GM19043 (cell line): ENCODE measurements around the gene PEMT.
"Not testable (repeated sequence)": the region's sequence is repeated elsewhere in the genome, so short reads cannot be mapped to it uniquely, and the experiment has no call there.

Source experiments
- ATAC-seq: cut with Tn5 transposase; IDR thresholded peaks from one replicate; pipeline ENCODE4 v1.9.1; 2021; ENCODE audit warnings: low read depth; ENCODE audit not compliant: unreplicated experiment

Gene PEMT, protein sequence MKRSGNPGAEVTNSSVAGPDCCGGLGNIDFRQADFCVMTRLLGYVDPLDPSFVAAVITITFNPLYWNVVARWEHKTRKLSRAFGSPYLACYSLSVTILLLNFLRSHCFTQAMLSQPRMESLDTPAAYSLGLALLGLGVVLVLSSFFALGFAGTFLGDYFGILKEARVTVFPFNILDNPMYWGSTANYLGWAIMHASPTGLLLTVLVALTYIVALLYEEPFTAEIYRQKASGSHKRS

GRCh38 chr17:17591355-17592298 is at the start of gene PEMT:
Gene PEMT, minus strand, starts transcription at chr17:17591708. Its CDS starts 82 bp downstream, at chr17:17591626.
- ATAC-seq, result peak; percentile 94

DNA sequence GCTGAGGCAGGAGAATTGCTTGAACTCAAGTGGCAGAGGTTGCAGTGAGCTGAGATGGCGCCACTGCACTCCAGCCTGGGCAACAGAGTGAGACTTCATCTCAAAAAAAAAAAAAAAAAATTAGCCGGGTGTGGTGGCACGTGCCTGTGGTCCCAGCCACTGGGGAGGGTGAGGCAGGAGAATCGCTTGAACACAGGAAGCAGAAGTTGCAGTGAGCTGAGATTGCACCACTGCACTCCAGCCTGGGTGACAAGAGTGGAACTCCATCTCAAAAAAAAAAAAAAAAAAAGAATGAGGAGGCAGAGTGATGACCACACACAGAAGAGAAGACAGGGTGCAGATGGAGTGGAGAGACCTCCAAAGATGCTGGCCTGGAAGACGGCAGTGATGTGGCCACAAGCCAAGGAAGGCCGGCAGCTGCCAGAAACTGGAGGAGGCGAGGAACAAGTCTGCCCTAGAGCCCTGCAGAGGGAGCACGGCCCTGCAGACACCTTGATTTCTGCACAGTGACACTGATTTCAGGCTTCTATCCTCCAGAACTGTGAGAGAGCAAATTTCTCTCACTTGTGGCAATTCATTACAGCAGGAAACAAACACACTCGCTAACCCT is 48.3 kb upstream of the PEMT start:
- ATAC-seq, result not testable (repeated sequence)

DNA sequence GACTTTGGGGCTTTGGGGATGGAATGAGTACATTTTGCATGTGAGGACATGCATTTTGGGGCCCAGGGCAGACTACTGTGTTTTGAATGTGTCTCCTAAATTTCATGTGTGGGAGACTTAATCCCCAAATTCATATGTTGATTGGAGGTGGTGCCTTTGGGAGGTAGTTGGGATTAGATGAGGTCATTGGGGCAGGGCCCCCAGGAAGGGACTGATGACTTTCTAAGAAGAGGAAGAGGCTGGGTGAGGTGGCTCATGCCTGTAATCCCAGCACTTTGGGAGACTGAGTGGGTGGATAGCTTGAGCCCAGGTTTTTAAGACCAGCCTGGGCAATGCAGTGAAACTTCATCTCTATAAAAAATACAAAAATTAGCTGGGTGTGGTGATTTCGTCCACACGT is 47.0 kb upstream of the PEMT start:
- no peak for ATAC-seq

- no peak for ATAC-seq
These were observed 44.9 kb upstream of the PEMT start for GRCh38 chr17:17636272-17636885.

DNA sequence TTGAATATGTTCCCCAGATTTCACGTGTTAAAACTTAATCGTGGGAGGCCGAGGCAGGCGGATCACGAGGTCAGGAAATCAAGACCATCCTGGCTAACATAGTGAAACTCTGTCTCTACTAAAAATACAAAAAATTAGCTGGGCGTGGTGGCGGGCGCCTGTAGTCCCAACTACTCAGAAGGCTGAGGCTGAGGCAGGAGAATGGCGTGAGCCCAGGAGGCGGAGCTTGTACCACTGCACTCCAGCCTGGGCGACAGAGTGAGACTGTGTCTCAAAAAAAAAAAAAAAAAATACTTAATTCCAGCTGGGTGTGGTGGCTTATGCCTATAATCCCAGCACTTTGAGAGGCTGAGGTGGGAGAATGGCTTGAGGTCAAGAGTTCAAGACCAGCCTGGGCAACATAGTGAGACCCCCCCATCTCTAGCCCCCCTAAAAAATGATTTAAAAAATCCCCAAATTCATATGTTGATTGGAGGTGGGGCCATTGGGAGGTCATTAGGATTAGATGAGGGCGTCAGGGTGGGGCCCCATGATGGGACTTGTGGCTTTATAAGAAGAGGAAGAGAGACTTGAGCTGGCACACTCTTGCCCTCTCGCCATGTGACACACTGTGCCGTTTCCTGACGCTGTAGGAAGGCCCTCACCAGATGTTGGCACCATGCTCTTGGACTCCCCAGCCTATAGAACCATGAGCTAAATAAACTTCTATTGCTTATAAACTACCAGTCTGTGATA is 44.2 kb upstream of the PEMT start:
- ATAC-seq, result not testable (repeated sequence)

GRCh38 chr17:17635126-17635525 is 43.6 kb upstream of the PEMT start:
- ATAC-seq, result no peak

GRCh38 chr17:17633310-17633709 is 41.8 kb upstream of the PEMT start:
- ATAC-seq, result no peak

DNA sequence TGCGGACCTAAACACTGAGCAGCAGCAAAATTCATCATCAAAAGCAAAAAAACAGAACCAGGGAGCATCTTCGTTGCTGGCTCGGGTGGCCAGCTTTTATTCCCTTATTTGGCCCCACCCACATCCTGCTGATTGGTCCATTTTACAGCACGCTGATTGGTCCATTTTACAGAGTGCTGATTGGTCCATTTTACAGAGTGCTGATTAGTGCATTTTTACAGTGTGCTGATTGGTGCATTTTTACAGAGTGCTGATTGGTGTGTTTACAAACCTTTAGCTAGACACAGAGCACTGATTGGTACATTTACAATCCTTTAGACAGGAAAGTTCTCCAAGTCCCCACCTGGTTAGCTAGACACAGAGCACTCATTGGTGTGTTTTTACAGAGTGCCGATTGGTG is 41.2 kb upstream of the PEMT start:
- ATAC-seq, result not testable (repeated sequence)

DNA sequence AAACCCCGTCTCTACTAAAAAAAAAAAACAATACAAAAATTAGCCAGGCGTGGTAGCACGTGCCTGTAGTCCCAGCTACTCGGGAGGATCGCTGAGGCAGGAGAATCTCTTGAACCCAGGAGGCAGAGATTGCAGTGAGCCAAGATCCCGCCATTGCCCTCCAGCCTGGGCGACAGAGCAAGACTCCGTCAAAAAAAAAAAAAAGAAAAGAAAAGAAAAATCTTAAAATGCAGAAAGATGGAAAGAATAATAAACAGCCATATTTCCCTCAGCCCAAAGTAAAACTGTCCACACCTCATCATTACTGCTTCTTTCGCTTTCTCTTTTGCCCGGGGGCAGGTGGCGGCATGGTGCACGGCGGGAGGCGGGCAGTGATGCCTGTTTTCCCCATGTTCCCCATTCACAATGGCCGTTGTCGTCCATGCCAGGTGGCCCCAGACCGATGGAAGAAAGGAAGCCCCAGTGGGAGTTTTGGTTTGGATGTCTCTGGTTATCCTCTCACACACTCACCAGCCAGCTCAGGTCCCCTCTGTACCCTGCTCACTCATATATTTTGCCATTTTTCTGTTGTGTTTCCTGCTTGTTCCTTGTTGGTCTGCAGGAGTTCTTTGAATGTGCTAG is 37.0 kb upstream of the PEMT start:
- ATAC-seq, result no peak

- ATAC-seq, result no peak
These were observed 35.3 kb upstream of the PEMT start for GRCh38 chr17:17626840-17627239.

- no peak for ATAC-seq
These were observed 34.8 kb upstream of the PEMT start for GRCh38 chr17:17626151-17626805.

DNA sequence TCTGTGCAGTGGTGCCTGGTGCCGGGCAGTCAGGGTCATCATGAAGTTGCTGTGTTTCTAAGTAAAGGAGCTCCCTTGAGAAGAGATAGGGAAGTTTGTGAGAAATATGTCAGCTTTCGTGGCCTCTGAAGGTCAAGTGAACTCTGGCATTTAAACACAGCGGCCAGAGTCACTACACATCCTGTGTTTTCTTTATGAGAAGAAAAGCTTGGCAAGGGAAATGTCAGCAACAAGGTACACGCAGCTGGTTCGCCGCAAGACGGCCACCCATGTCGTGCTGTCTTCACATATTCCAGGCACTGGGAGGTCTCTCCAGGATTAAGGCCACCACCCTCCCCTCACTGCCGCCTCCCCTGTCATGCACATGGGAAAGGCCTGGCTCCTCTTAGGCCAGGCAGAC is 33.2 kb upstream of the PEMT start:
- no peak for ATAC-seq

GRCh38 chr17:17623904-17624303 is 32.4 kb upstream of the PEMT start:
- ATAC-seq, result no peak

DNA sequence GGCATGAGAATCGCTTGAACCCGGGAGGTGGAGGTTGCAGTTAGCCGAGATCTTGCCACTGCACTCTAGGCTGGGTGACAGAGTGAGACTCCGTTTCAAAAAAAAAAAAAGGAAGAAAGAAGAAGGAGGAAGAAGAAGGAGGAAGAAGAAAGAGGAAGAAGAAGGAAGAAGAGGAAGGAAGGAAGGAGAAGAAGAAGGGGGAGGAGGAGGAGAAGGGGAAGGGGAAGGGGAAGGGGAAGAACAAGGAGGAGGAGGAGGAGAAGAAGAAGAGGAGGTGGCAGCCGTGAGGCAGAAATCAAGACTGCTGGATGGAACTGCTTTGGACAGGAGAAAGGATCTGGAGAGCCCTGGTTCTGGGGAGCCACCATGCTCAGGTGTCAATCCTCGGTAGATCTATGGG is 29.7 kb upstream of the PEMT start:
- no peak for ATAC-seq

DNA sequence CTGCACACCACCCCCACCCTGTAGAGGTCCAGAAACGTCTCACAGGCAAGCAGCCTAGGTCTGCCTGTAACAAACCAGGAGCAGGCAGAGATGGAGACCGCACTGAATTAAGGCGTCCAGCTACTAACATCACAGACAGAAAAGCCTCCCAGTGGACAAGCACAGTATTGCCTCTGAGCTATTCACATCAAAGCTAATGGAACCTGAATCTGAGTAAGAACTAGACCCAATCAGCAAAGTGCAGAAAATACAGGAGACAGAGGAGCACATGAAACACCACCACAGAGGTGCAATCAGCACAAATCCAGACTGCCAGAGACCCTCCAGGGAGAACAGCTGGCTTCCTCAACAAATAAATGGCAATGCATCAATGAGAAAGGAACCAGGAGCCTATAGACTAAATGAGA is 22.2 kb upstream of the PEMT start:
- no peak for ATAC-seq

DNA sequence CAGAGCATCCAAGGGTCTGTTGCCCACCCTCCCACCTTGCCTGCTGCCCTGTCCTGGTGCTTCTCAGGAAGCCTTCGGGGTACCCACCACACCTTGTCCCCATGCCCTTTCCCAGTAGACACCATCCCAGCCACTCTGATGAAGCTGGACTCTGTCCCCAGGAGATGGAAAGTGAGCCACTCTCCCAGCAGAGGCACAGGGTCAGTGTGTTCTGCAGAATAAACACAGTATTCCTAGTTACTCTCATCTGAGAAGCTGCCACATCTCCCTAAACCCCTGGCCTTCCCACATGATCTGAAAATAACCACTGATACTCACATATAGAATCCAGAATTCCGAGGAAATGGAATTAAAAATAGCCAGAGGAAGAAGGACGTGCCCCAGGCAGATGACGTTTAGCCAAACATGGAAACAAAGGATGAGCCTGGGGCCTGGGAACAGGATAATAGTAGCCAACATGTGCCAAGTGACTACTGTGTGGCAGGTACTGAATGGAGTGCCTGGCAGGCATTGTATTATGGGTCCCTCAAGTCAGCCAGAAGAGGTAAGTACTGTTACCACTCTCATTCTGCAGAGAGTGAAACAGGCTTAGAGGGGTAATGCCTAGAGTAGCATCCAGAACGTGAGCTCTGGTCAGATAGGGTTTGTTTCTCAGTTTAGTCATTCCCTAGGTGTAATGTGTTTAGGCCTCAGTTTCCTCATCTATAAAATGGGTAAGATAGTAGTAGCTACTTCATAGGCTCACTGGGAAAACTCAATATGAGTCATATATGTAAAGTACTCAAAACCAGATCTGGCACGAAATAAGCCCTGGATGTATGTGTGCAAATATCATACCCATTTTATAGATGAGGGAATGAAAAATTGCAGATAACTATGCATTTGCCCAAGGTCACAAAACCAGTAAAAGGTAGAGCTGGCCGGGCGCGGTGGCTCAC is 20.8 kb upstream of the PEMT start:
- ATAC-seq, result no peak

- ATAC-seq, result no peak
These were observed 17.6 kb upstream of the PEMT start for GRCh38 chr17:17609121-17609520.

DNA sequence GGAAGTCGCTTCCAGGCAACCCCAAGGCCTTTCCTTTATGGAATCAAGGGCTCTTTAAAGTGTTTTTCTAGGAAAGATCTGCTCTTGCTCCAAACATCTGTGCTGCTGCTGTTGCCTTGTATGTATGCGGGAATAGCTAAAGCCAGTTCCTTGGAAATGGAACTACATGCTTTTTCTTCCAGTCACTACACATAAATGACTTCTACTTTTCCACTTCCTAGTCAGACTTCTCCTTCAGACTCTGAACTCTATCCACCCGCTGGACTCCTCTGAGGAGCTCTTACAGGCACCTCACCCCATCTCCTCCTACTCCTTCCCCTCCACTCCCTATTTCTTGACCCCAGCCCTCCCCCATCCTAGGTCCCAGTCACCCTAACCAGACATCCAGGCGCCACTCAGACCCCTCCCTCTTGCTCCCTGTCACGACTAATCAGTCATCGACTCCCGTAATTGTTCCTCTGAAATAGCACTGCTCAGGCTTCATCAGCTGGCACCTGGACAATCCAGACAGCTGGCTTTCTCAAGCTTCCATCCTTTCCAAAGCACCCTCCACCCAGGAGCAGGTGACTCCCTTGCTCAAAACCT is 15.0 kb upstream of the PEMT start:
- ATAC-seq, result no peak
